ENCODE data around the gene CLEC10A.

- TF ChIP-seq GATA3 (IDR thresholded peaks at IDR 0.05; ENCODE audit: low read depth, low read length) (no peak), GATA2 (IDR thresholded peaks at IDR 0.05; ENCODE audit: low read depth, low read length) (no peak)
These were observed 28.9 kb upstream of the CLEC10A start for GRCh38 chr17:7108981-7109380.

All from SH-SY5Y (cell line).